Measurements from ENCODE around the gene PEPD. TPM values are rescaled to one million over a fixed set of nuclear protein-coding genes. Genes with fewer than 3 reads are reported as not detected.

PEPD gene
- total and polyA plus RNA-seq, 4 donors = 37.3 to 211 (median 117) TPM

DNA sequence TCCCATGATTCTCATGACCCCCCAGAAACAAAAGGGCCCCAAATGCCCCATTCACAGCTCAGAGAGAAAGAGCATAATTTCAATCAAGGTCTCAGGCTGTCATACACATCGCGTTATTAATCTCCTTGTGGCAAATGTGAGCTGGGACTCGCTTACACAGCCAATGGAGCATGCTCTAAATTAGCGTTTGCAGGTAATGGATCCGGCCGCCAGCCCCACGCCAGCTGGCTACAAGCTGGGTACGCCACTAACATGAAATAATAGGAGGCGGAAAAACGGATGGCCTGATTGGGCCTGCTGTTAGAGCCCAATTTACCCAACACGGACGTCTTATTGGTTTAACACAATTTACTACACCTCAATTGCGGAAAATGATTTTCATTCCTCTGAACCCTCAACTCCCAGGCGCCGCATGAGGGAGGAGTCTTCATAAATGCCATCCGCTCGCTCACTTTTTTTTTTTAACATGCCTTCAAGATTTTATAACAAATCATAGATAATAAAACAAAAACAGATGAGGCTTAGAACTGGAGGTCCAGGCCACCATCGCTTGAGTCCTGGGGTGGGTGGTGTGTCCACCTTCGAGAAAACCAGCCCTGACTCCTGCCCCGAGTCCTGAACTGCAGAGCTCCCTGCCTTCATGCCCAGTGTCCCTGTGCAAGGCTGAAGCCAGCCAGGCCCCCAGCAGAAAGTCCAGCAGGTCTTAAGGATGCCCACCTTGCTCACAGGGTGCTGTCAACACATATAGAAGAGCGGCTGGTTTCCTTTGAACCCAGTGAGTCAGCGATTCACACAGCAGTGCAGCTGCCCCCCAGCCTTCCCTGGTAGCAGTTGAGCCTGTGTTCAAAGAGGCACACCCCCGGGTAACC, 62.1 kb downstream of the PEPD start:
- 92% methylated on average over 23 of the region's 23 CpGs for WGBS
- Histone ChIP-seq H3K36me3 (ENCODE audit: control insufficient read depth in 4 of 4, insufficient read depth in 3 of 4, low read depth in 1 of 4, low read length in 3 of 4) (peaks cover 14 to 44% (median 29%) of the 10 kb centered on the region in 4 donors), H3K27me3 (ENCODE audit: control insufficient read depth in 4 of 4, insufficient read depth in 4 of 4, low read length in 3 of 4) (no peaks in the 10 kb centered on the region), H3K9me3 (ENCODE audit: control insufficient read depth in 4 of 4, low read length in 3 of 4) (no peaks in the 10 kb centered on the region), H3K27ac (ENCODE audit: low read depth in 1 of 2, low read length in 2 of 2) (no peak overlapping the region), H3K4me3 (ENCODE audit: low read depth in 1 of 3, low read length in 3 of 3) (no peak overlapping the region), H3K9ac (ENCODE audit: low read depth in 1 of 2, low read length in 2 of 2) (no peak overlapping the region), H3K4me1 (ENCODE audit: control insufficient read depth in 4 of 4, insufficient read depth in 4 of 4, low read length in 3 of 4) (no peaks in the 10 kb centered on the region)
- DNase-seq (ENCODE audit: low spot score) = no peak
- no peak for TF ChIP-seq RXRA (IDR thresholded peaks at IDR 0.05)
- no peak for TF ChIP-seq FOXA1 (IDR thresholded peaks at IDR 0.05)
- TF ChIP-seq JUND (IDR thresholded peaks at IDR 0.05) = no peak
- TF ChIP-seq TAF1 (conservative IDR thresholded peaks at IDR 0.05) = no peak
- TF ChIP-seq, protein P1, sequence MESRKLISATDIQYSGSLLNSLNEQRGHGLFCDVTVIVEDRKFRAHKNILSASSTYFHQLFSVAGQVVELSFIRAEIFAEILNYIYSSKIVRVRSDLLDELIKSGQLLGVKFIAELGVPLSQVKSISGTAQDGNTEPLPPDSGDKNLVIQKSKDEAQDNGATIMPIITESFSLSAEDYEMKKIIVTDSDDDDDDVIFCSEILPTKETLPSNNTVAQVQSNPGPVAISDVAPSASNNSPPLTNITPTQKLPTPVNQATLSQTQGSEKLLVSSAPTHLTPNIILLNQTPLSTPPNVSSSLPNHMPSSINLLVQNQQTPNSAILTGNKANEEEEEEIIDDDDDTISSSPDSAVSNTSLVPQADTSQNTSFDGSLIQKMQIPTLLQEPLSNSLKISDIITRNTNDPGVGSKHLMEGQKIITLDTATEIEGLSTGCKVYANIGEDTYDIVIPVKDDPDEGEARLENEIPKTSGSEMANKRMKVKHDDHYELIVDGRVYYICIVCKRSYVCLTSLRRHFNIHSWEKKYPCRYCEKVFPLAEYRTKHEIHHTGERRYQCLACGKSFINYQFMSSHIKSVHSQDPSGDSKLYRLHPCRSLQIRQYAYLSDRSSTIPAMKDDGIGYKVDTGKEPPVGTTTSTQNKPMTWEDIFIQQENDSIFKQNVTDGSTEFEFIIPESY (IDR thresholded peaks at IDR 0.05) = no peak
- no peak for TF ChIP-seq RAD21 (IDR thresholded peaks at IDR 0.05)
- TF ChIP-seq GABPA (IDR thresholded peaks at IDR 0.05 in 1 of 2, conservative IDR thresholded peaks at IDR 0.05 in 1 of 2) = no peak

DNA sequence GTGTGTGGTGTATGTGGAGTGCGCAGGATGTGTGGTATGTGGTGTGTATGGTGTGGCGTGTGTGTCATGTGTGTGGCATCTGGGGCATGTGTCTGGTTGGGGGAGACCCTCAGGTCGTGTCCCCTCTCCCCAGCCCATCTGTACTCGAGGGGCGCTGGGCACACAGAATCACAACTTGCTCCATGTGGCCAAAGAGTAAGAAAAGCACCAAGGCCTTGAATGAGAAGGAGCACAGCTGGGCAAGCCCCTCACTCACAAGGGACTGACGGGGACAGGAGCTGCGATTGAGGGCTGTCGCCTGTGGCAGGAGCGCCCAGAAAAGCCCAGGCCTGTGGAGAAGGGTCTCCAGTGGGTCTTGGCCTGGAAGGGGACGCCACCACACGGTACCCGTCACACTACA, 62.8 kb downstream of the PEPD start:
- WGBS = 95% methylated on average over 12 of the region's 12 CpGs

DNA sequence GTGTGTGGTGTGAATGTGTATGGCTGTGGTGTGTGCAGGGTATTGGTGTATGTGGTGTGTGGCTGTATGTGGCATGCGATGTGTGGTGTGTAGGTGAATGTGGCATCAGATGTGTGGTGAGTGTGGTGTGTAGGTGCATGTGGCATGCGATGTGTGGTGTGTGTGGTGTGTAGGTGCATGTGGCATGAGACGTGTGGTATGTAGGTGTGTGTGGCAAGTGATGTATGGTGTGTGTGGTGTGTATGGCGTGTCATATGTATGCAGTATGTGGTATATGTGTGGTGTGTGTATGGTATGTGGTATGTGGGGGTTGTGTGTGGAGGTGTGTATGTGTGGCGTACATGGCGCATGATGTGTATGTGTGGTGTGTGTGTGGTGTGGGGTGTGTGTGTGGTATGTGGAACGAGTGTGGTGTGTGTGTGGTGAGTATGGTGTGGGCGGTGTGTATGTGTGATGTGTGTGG, 63.4 kb downstream of the PEPD start:
- no peaks in the 10 kb centered on the region for H3K27me3 ChIP-seq (ENCODE audit: control insufficient read depth in 4 of 4, insufficient read depth in 4 of 4, low read length in 3 of 4)
- no peak for TF ChIP-seq FOXA2 (IDR thresholded peaks at IDR 0.05)
- no peak for TF ChIP-seq RXRA (IDR thresholded peaks at IDR 0.05)
- TF ChIP-seq SP1 (IDR thresholded peaks at IDR 0.05) = no peak
- TF ChIP-seq, protein P1 (IDR thresholded peaks at IDR 0.05) = no peak
- TF ChIP-seq EGR1 (IDR thresholded peaks at IDR 0.05; ENCODE audit: low read depth in 2 of 2) = no peak
- TF ChIP-seq HNF4G (IDR thresholded peaks at IDR 0.05) = no peak
- H3K9me3 ChIP-seq (ENCODE audit: control insufficient read depth in 4 of 4, low read length in 3 of 4) = no peaks in the 10 kb centered on the region
- H3K4me3 ChIP-seq (ENCODE audit: low read depth in 1 of 3, low read length in 3 of 3) = no peak overlapping the region
- no peaks in the 10 kb centered on the region for H3K4me1 ChIP-seq (ENCODE audit: control insufficient read depth in 4 of 4, insufficient read depth in 4 of 4, low read length in 3 of 4)
- H3K27ac ChIP-seq (ENCODE audit: low read depth in 1 of 2, low read length in 2 of 2) = no peak overlapping the region
- WGBS = 97% methylated on average over 8 of the region's 8 CpGs
- no peak overlapping the region for H3K9ac ChIP-seq (ENCODE audit: low read depth in 1 of 2, low read length in 2 of 2)
- DNase-seq (ENCODE audit: low spot score) = no peak
- peaks cover 14 to 31% (median 23%) of the 10 kb centered on the region in 4 donors for H3K36me3 ChIP-seq (ENCODE audit: control insufficient read depth in 4 of 4, insufficient read depth in 3 of 4, low read depth in 1 of 4, low read length in 3 of 4)

More for the DNA sequence above, 62.8 kb downstream of the PEPD start:
- no peaks in the 10 kb centered on the region for H3K4me1 ChIP-seq (ENCODE audit: control insufficient read depth in 4 of 4, insufficient read depth in 4 of 4, low read length in 3 of 4)
- H3K27ac ChIP-seq (ENCODE audit: low read depth in 1 of 2, low read length in 2 of 2) = no peak overlapping the region
- no peaks in the 10 kb centered on the region for H3K9me3 ChIP-seq (ENCODE audit: control insufficient read depth in 4 of 4, low read length in 3 of 4)
- TF ChIP-seq NR2F2 (IDR thresholded peaks at IDR 0.05) (no peak), FOXA1 (IDR thresholded peaks at IDR 0.05) (no peak), JUND (IDR thresholded peaks at IDR 0.05) (no peak), RAD21 (IDR thresholded peaks at IDR 0.05) (no peak)
- TF ChIP-seq, protein P1 (IDR thresholded peaks at IDR 0.05) = no peak
- H3K36me3 ChIP-seq (ENCODE audit: control insufficient read depth in 4 of 4, insufficient read depth in 3 of 4, low read depth in 1 of 4, low read length in 3 of 4) = peaks cover 14 to 38% (median 29%) of the 10 kb centered on the region in 4 donors
- H3K27me3 ChIP-seq (ENCODE audit: control insufficient read depth in 4 of 4, insufficient read depth in 4 of 4, low read length in 3 of 4) = no peaks in the 10 kb centered on the region
- DNase-seq (ENCODE audit: low spot score) = no peak
- no peak overlapping the region for H3K9ac ChIP-seq (ENCODE audit: low read depth in 1 of 2, low read length in 2 of 2)
- H3K4me3 ChIP-seq (ENCODE audit: low read depth in 1 of 3, low read length in 3 of 3) = no peak overlapping the region

All from liver (tissue), 9 donors.